Measurements from ENCODE around the gene SUGCT.
"Not testable (repeated sequence)": the region's sequence is repeated elsewhere in the genome, so short reads cannot be mapped to it uniquely, and the experiment has no call there.

The SUGCT gene

DNA sequence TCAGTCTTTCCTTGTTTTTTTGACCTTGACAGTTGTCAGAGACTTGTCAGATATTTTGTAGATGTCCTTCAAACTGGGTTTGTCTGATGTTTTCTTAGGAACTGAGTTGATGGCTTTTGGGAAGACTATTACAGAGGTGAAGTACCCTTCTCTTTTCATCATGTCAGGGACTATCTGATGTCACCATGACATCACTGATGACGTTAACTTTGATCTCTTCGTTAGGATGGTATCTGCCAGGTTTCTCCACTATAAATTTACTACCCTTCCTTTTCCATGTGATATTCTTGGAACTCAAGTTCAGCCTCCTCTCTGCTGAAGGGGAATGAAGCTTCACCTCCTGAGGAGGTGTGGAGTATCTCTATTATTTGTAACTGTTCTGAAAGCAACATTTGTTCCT is 78.5 kb downstream of the SUGCT start:
- Histone ChIP-seq H3K9me3 (ENCODE audit: insufficient read depth, low read depth, low read length) (no peaks in the 10 kb centered on the region), H3K4ac (ENCODE audit: low read depth, low read length) (no peak overlapping the region), H2AK5ac (ENCODE audit: low read length) (no peak overlapping the region), H3K27ac (ENCODE audit: low read depth, low read length) (no peak overlapping the region), H2BK120ac (ENCODE audit: insufficient read depth, low read length, poor library complexity) (no peak overlapping the region), H3K79me2 (ENCODE audit: control insufficient read depth, insufficient read depth, low read length, poor library complexity) (no peaks in the 10 kb centered on the region), H4K8ac (ENCODE audit: low read depth, low read length) (no peak overlapping the region), H2BK12ac (ENCODE audit: low read length) (no peak overlapping the region), H3K4me3 (ENCODE audit: low read depth, low read length) (no peak overlapping the region), H3K9ac (ENCODE audit: low read length) (no peak overlapping the region), H3K18ac (ENCODE audit: low read length) (no peak overlapping the region), H3K4me2 (ENCODE audit: low read length) (no peak overlapping the region), H3K23ac (ENCODE audit: low read length) (no peak overlapping the region), H4K91ac (ENCODE audit: low read depth, low read length) (no peak overlapping the region), H2AFZ (ENCODE audit: insufficient read depth, low read length, poor library complexity) (no peak overlapping the region), H4K12ac (ENCODE audit: low read depth, low read length) (no peak overlapping the region), H2BK5ac (ENCODE audit: low read depth, low read length, poor library complexity) (no peak overlapping the region), H3K27me3 (ENCODE audit: insufficient read depth, low read length) (no peaks in the 10 kb centered on the region), H3K4me1 (ENCODE audit: control insufficient read depth in 1 of 2, insufficient read depth in 2 of 2, low read length in 2 of 2) (peaks cover 0 to 2% of the 10 kb centered on the region in 2 experiments), H3K79me1 (ENCODE audit: low read length) (peaks cover 1% of the 10 kb centered on the region), H3K36me3 (ENCODE audit: control insufficient read depth in 1 of 2, insufficient read depth in 2 of 2, low read length in 2 of 2) (no peaks in the 10 kb centered on the region), H3K14ac (ENCODE audit: low read length) (no peak overlapping the region)
- WGBS (ENCODE audit: extremely low coverage, insufficient coverage, insufficient read length): no CpG with 5 or more reads among the region's 2 CpGs
- no peak for DNase-seq

DNA sequence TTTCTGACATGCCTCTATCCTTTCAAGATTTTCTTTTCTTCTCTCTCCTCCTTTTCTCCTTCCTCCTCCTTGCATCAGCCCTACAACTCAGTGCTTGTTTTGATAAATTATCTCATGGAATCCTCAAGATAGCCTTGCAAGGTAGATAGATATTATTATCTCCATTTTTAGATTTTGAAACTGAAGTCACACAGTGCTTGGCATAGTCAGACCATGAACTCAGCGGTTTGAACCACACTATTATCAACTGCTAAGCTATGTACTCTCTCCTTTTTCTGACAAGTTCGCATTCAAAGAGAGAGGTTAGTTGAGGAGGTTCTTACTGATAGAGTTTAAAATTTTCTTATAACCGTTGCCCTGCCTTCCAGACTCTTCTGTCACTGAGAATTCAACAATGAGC is 79.1 kb downstream of the SUGCT start:
- Histone ChIP-seq H2BK5ac (ENCODE audit: low read depth, low read length, poor library complexity) (no peak overlapping the region), H3K18ac (ENCODE audit: low read length) (no peak overlapping the region), H3K9ac (ENCODE audit: low read length) (no peak overlapping the region), H3K9me3 (ENCODE audit: insufficient read depth, low read depth, low read length) (no peaks in the 10 kb centered on the region), H4K12ac (ENCODE audit: low read depth, low read length) (no peak overlapping the region), H2AK5ac (ENCODE audit: low read length) (no peak overlapping the region), H2BK120ac (ENCODE audit: insufficient read depth, low read length, poor library complexity) (no peak overlapping the region), H3K36me3 (ENCODE audit: control insufficient read depth in 1 of 2, insufficient read depth in 2 of 2, low read length in 2 of 2) (peaks cover 0 to 2% of the 10 kb centered on the region in 2 experiments), H3K4ac (ENCODE audit: low read depth, low read length) (no peak overlapping the region), H3K4me1 (ENCODE audit: control insufficient read depth in 1 of 2, insufficient read depth in 2 of 2, low read length in 2 of 2) (peaks cover 0 to 2% of the 10 kb centered on the region in 2 experiments), H3K79me2 (ENCODE audit: control insufficient read depth, insufficient read depth, low read length, poor library complexity) (no peaks in the 10 kb centered on the region), H3K14ac (ENCODE audit: low read length) (no peak overlapping the region), H3K27me3 (ENCODE audit: insufficient read depth, low read length) (no peaks in the 10 kb centered on the region), H4K91ac (ENCODE audit: low read depth, low read length) (no peak overlapping the region), H2BK12ac (ENCODE audit: low read length) (no peak overlapping the region), H3K4me3 (ENCODE audit: low read depth, low read length) (no peak overlapping the region), H3K79me1 (ENCODE audit: low read length) (peaks cover 1% of the 10 kb centered on the region), H4K8ac (ENCODE audit: low read depth, low read length) (no peak overlapping the region), H3K4me2 (ENCODE audit: low read length) (no peak overlapping the region), H2AFZ (ENCODE audit: insufficient read depth, low read length, poor library complexity) (no peak overlapping the region), H3K23ac (ENCODE audit: low read length) (no peak overlapping the region), H3K27ac (ENCODE audit: low read depth, low read length) (no peak overlapping the region)
- no CpG with 5 or more reads among the region's 3 CpGs for WGBS (ENCODE audit: extremely low coverage, insufficient coverage, insufficient read length)
- peak; percentile 38 to 72 for DNase-seq

DNA sequence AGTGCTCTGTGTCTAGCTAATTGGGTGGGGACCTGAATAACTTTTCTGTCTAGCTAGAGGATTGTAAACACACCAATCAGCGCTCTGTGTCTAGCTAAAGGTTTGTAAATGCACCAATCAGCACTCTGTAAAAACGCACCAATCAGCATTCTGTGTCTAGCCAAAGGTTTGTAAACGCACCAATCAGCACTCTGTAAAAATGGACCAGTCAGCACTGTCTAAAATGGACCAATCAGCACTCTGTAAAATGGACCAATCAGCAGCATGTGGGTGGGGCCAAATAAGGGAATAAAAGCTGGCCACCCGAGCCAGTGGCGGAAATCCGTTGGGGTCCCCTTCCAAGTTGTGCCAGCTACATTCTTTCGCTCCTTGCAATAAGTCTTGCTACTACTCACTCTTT is 83.8 kb downstream of the SUGCT start:
- not testable (repeated sequence) for H2BK120ac ChIP-seq (ENCODE audit: insufficient read depth, low read length, poor library complexity); H3K4ac ChIP-seq (ENCODE audit: low read depth, low read length); H4K12ac ChIP-seq (ENCODE audit: low read depth, low read length); H3K9ac ChIP-seq (ENCODE audit: low read length); H2AK5ac ChIP-seq (ENCODE audit: low read length); H3K27ac ChIP-seq (ENCODE audit: low read depth, low read length); H2AFZ ChIP-seq (ENCODE audit: insufficient read depth, low read length, poor library complexity); H3K4me1 ChIP-seq (ENCODE audit: control insufficient read depth in 1 of 2, insufficient read depth in 2 of 2, low read length in 2 of 2); H3K36me3 ChIP-seq (ENCODE audit: control insufficient read depth in 1 of 2, insufficient read depth in 2 of 2, low read length in 2 of 2); H3K79me1 ChIP-seq (ENCODE audit: low read length); H3K18ac ChIP-seq (ENCODE audit: low read length); H4K8ac ChIP-seq (ENCODE audit: low read depth, low read length); H3K27me3 ChIP-seq (ENCODE audit: insufficient read depth, low read length); H3K4me2 ChIP-seq (ENCODE audit: low read length); H3K9me3 ChIP-seq (ENCODE audit: insufficient read depth, low read depth, low read length); H3K4me3 ChIP-seq (ENCODE audit: low read depth, low read length); H3K23ac ChIP-seq (ENCODE audit: low read length); DNase-seq; H3K79me2 ChIP-seq (ENCODE audit: control insufficient read depth, insufficient read depth, low read length, poor library complexity); H2BK5ac ChIP-seq (ENCODE audit: low read depth, low read length, poor library complexity)
- Histone ChIP-seq H4K91ac (ENCODE audit: low read depth, low read length) (peak overlapping the region; percentile 35), H2BK12ac (ENCODE audit: low read length) (peak overlapping the region; percentile 12), H3K14ac (ENCODE audit: low read length) (peak overlapping the region; percentile 73)
- no CpG with 5 or more reads among the region's 7 CpGs for WGBS (ENCODE audit: extremely low coverage, insufficient coverage, insufficient read length)

DNA sequence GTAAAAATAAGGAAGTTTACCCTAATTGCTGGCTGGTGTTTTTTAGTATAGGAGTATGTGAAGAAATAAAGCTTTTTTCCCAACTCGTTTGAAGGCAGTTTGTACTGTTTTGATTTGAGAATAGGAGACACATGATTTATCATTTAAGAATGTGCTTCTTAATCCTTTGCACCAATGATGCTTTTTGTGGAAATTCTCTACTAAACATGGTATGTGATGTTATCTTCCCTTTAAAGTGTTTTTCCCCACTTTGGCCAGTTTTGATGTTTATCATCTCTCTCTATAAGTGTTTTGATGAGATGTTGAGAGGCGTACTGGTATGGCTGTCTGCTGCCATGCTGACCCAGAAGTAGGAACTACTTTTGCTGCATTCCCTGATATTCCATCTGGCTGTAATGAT is 85.1 kb downstream of the SUGCT start:
- no CpG with 5 or more reads among the region's 2 CpGs for WGBS (ENCODE audit: extremely low coverage, insufficient coverage, insufficient read length)
- H3K9me3 ChIP-seq (ENCODE audit: insufficient read depth, low read depth, low read length): no peaks in the 10 kb centered on the region
- H4K8ac ChIP-seq (ENCODE audit: low read depth, low read length): no peak overlapping the region
- peaks cover 5% of the 10 kb centered on the region for H3K79me1 ChIP-seq (ENCODE audit: low read length)
- H3K27me3 ChIP-seq (ENCODE audit: insufficient read depth, low read length): no peaks in the 10 kb centered on the region
- H2BK5ac ChIP-seq (ENCODE audit: low read depth, low read length, poor library complexity): no peak overlapping the region
- no peak overlapping the region for H3K4me3 ChIP-seq (ENCODE audit: low read depth, low read length)
- no peak overlapping the region for H2AFZ ChIP-seq (ENCODE audit: insufficient read depth, low read length, poor library complexity)
- no peak overlapping the region for H4K12ac ChIP-seq (ENCODE audit: low read depth, low read length)
- peaks cover 0 to 2% of the 10 kb centered on the region in 2 experiments for H3K4me1 ChIP-seq (ENCODE audit: control insufficient read depth in 1 of 2, insufficient read depth in 2 of 2, low read length in 2 of 2)
- H3K18ac ChIP-seq (ENCODE audit: low read length): no peak overlapping the region
- peak; percentile 14 to 92 for DNase-seq
- H2BK12ac ChIP-seq (ENCODE audit: low read length): no peak overlapping the region
- peaks cover 0 to 2% of the 10 kb centered on the region in 2 experiments for H3K36me3 ChIP-seq (ENCODE audit: control insufficient read depth in 1 of 2, insufficient read depth in 2 of 2, low read length in 2 of 2)
- no peak overlapping the region for H2BK120ac ChIP-seq (ENCODE audit: insufficient read depth, low read length, poor library complexity)
- no peak overlapping the region for H3K23ac ChIP-seq (ENCODE audit: low read length)
- no peak overlapping the region for H3K9ac ChIP-seq (ENCODE audit: low read length)
- no peak overlapping the region for H2AK5ac ChIP-seq (ENCODE audit: low read length)
- no peak overlapping the region for H3K4ac ChIP-seq (ENCODE audit: low read depth, low read length)
- no peaks in the 10 kb centered on the region for H3K79me2 ChIP-seq (ENCODE audit: control insufficient read depth, insufficient read depth, low read length, poor library complexity)
- no peak overlapping the region for H4K91ac ChIP-seq (ENCODE audit: low read depth, low read length)
- peak overlapping the region; percentile 76 for H3K27ac ChIP-seq (ENCODE audit: low read depth, low read length)
- no peak overlapping the region for H3K4me2 ChIP-seq (ENCODE audit: low read length)
- H3K14ac ChIP-seq (ENCODE audit: low read length): no peak overlapping the region

All from trophoblast cell (in vitro differentiated cells and primary cell).